GM19099 (cell line): ENCODE results near the gene SMCO4.

ENCODE experiments used
- POLR2A ChIP-seq: IDR thresholded peaks from 3 replicates; pipeline ENCODE4 v1.6.1; 2011; ENCODE audit warnings: low read depth; ENCODE audit not compliant: insufficient read length; ENCODE audit errors: extremely low read depth

Gene SMCO4

GRCh38 chr11:93568726-93569125, 25.5 kb upstream of the SMCO4 start:
- TF ChIP-seq POLR2A, result no peak

DNA sequence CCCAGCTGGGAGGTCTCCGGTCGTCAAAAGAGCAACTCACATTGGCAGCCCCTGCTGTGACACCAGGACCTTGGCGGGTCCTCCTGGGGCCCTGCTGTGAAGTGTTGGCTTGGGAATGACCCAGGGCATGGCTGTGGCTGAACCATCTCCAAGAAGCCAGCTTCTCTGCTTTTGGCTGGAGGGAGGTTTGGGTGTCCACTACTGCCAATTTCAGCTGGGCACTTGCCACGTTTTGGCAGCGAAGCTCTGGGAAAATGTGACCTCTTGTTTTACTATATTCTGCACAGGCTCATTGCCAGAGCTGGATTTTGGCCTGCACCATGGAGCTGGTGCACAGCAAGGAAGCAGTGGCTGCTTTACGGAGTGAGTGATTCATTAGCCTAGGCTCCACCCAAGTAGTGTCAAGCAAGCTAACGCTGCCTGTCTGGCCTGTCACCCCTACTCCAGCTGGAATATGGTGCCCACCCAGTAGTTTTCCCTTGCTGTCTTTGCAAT, 24.3 kb upstream of the SMCO4 start:
- no peak for TF ChIP-seq POLR2A

DNA sequence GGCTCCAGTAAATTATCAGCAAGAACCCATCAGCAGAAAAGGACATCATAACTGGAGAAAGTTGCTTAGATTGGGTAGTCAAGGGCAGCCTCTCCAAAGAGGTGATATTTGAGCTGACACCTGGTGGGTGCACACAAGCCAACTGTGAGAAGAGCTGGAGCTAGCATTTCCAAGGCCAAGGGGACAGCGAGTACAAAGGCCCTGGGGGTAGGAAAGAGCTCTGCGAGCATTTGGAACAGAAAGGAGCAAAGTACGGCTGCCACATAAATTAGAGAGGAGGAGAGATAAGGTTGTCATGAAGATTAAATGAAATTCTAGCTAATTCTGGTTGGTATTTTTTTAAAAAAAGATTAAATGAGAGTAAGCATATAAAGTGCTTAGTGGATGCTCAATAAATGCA, 21.7 kb upstream of the SMCO4 start:
- no peak for TF ChIP-seq POLR2A

GRCh38 chr11:93563857-93564256, 20.7 kb upstream of the SMCO4 start:
- TF ChIP-seq POLR2A, result no peak

- TF ChIP-seq POLR2A, result no peak
Measured at GRCh38 chr11:93560199-93560932, 17.2 kb upstream of the SMCO4 start.

DNA sequence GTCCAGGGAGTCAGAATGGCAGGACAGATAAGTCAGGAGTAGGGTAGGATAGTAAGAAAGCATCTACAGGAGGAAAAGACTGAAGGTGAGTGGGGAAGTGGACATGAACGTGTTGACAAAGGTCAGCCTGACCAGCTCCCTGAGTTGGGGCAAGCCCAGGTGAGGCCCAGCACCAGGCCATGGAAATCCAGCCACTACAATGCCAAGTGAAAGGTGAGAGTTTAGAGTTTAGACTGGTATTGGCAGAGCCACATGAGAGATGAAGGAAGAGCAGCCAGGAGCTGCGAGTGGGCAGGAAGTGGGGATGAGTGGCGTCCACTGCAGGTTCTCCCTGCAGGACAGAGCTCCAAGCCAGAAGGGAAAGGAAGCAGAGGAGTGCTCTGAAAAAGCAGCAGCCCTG, 16.5 kb upstream of the SMCO4 start:
- no peak for TF ChIP-seq POLR2A

DNA sequence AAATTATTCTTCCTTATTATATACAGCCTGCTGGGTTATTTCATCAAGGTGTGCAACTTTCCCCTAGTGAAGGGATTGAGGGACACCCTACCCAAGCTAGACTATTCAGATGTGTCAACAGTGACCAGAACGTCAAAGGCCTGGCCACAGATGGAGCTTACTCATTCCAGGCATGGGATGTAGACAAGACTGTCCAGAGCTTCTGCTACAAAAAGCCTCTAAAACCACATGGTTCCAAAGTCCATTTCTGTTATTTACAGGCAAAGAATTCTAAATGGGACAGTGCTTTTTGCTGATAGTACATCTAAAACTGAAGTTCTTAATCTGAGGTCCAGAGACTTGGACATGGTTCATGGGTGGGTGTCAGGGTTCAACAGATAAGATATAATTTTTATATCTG, 9.7 kb upstream of the SMCO4 start:
- TF ChIP-seq POLR2A, result no peak

DNA sequence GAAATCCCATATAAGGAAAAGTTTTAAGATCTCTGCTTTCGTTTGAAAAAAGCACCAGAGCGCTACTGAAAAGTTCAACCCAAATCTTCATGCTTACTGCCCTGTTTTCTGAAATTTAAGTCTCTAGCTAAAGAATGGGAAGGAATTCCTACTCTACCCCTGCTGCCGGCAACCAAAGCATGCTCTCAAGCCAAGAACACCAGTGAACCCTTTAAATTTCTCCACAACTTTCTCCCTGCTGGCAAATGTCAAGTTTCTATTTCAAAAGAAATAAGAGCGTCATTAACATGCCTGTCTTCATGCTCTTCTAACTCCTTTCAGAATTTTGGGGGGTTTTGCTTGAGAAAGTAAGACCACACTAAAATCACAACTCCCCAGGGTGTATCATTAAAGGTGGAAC, 6.8 kb upstream of the SMCO4 start:
- no peak for TF ChIP-seq POLR2A

DNA sequence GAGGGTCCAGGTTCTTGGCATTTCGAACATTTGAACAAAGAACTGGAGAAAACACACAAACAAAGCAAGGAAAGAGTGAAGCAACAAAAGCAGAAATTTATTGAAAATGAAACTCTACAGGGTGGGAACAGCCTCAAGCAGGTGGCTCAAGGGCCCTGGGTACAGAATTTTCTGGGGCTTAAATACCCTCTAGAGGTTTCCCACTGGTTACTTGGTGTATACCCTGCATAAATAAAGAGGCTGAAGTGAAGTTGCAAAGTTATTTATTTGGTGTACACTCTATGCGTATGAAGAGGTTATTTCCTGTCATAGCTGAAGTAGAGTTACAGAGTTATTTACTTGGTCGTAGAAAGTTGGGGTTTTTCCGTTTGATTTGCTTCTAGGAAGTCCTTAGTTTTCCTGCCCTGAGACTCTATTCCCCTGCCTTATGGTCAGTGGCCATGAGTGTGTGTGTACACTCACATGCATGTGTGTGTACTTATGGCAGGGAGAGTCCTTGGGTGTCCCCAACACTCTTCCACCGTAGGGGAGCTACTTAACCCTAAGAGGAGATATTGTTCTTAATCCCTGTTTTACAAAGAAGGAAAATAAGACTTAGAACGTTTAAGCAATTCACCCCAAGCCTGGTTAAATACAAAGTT, 5.6 kb upstream of the SMCO4 start:
- no peak for TF ChIP-seq POLR2A

DNA sequence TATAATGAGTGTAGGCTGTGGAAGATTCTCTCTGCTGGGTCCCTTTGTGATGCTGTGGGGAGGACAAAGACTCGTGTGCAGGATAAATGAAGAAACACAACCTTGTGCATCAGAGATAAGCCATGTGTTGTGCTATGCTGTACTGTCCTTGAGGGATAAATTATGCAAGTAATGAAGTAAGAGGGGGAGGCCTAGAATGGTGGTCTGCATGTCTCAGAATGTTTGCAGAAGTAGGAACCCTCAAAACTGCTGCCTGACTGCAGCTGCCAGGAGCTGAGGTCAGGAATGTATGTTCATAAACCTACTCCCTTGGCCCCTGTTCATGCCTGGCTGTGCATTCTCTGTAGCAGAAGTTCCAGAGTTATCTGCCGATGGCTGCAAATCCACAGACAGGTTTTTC, 4.6 kb upstream of the SMCO4 start:
- no peak for TF ChIP-seq POLR2A

DNA sequence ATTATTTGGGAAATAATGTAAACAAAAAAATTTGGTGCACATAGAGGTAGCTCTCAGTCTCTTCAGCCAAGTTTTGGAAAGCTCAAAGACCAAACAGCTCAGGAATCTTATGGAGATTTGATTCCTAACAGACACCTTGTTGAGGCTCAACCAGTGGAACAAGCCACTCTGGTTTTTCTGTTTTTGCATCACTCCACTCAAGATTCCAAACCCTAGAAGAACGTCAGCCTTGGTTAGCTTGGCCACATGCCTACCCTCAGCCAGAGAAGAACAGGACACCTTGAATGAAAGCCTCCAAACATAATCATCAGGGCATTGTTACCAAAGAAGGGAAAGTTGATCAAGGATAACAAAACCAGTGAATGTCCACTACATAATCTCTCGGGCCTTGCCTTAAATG, 3.8 kb upstream of the SMCO4 start:
- TF ChIP-seq POLR2A, result no peak

DNA sequence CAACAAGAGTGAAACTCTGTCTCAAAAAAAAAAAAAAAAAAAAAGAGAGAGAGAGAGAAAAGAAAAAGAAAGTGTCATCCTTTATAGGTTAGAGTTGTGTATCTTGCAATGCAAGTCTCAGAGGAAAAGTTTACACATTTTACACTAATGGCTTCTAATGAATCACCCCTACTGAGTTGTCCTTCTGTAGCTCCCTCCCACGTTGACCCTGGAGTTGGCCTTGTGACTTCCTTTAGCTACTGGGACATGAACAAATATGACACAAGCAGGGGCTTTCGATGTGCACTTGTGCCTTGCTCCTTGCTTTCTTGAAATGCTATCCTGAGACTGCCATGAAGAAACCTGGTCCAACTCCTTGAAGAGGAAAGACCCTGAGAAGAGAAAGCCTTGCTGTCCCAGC, 2.4 kb upstream of the SMCO4 start:
- no peak for TF ChIP-seq POLR2A

GRCh38 chr11:93542811-93543229, 371 bp downstream of the SMCO4 start:
- no peak for TF ChIP-seq POLR2A

DNA sequence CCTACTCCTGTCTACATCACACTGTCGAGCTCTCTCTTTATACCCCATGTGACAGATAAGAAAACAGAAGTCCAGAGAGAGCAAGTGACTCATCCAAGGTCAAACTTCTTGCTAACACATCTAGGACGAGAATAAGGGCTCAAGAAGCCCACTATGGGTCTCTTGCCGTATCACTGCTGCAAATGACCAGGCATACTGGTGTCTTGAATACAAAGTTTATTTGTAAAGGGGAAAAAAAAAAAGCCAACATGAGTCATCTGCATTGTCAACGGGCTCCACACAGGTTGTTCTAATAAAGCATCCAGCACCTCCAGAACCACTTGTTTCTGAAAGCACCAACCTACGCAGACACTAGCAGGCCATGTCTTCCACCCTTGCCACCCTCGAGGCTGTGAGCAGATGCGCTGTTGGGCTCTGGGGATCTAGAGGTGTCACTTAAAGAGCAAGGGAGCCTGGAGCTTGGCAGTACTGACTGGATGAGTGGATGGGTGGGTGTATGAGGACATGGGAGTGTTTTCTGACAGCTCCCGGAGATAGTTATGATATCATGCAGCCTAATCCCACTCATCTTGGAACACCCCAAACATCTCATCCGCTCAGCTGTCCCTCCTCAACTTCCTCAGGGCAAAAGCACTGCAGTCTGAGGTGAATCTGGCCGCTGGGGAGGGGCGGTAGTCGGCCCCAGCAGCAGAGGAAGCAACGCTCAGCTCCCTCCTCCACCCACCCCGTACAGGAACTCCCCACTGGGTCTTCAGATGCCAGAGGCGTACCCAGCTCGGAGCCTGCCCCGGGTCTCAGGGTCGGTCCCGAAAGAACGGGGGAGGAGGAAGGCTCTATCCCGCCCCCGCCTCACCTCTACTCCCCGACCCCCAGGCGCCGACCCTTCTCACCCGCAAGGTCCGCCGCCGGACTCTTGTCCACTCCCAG, 1.0 kb downstream of the SMCO4 start:
- TF ChIP-seq POLR2A, result no peak

DNA sequence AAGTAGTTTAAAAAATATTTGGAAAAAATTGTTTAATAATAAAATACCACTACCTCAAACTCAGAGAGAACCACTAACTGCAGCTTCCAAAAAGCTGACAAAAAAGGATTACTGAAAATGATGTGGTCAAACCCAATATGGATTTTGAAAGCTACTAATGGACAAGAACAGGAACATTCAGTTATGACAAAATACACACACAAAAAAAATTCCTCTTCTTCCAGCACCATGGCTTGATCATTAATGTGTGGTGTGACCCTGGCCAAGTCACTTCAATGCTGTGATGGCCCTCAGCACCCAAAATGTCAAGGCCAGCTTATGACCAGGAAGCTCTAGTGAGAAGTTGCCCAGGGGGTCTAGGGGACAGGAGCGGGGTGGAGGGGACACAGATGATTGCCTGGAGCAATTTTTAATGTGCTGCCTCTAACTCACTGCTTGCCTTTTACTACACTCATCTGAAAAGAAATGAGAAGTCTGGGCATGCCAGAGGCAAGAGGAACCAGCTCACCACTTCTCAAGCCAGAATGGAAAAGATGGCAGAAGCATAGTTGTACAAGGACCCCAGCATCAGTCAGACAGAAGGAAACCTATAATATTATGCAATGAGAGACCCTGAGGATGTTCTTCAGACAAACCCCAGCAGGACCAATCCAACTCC, 2.2 kb downstream of the SMCO4 start:
- no peak for TF ChIP-seq POLR2A
